ENCODE results near the gene OTUD7B. TPM values are rescaled to one million over a fixed set of nuclear protein-coding genes. Genes with fewer than 3 reads are reported as not detected.

Gene OTUD7B
- total RNA-seq, 1 experiment from 2014 or later, result 23.5 TPM

DNA sequence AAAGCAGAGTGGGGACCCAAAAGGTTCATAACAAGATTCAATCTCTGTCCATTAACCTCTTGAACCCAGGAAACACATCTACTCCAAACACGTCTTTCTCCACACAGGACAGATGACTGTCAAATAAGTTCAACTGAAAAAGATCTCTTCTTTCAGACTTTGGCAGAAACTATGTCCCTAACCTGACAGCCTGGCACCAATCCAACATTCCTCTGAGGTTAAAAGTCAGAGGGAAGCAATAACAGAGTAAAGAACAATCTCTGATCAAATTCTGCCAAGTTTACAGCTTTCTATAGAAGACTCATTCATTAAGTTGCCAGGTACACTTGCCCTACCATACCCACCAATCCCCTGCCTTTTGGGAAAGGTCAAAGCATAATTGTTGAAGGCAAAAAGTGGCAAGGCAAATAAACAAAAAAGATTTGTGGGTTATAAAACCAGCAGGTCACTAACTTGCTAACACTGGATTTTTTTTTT, 31.9 kb downstream of the OTUD7B start:
- no peaks in the 10 kb centered on the region for H3K9me3 ChIP-seq (ENCODE audit: control insufficient read depth, low read depth, low read length)
- peaks cover 3% of the 10 kb centered on the region; the same call in 1 of the 2 replicates for H3K79me2 ChIP-seq (ENCODE audit: insufficient read depth, low read length)
- H2BK5ac ChIP-seq (ENCODE audit: insufficient read length, low read length), result no peak overlapping the region
- no peak overlapping the region for H2BK20ac ChIP-seq (ENCODE audit: low read depth, low read length, poor library complexity, severe bottlenecking)
- no peak overlapping the region for H3K4me2 ChIP-seq (ENCODE audit: insufficient read depth, insufficient read length, low read length)
- H4K5ac ChIP-seq (ENCODE audit: insufficient read length, low read depth, low read length), result no peak overlapping the region
- no peak overlapping the region for H3K23ac ChIP-seq (ENCODE audit: insufficient read length, low read depth, low read length)
- no peak for DNase-seq
- H3K18ac ChIP-seq (ENCODE audit: insufficient read length, low read depth, low read length), result no peak overlapping the region
- H3K79me1 ChIP-seq (ENCODE audit: insufficient read depth, low read depth, low read length, poor library complexity, severe bottlenecking), result peaks cover 3% of the 10 kb centered on the region
- no peak overlapping the region for H4K91ac ChIP-seq (ENCODE audit: insufficient read length, low read depth, low read length)
- no peak overlapping the region for H3K9ac ChIP-seq (ENCODE audit: extremely low read depth, insufficient read length, low read length)
- TF ChIP-seq, protein P1, sequence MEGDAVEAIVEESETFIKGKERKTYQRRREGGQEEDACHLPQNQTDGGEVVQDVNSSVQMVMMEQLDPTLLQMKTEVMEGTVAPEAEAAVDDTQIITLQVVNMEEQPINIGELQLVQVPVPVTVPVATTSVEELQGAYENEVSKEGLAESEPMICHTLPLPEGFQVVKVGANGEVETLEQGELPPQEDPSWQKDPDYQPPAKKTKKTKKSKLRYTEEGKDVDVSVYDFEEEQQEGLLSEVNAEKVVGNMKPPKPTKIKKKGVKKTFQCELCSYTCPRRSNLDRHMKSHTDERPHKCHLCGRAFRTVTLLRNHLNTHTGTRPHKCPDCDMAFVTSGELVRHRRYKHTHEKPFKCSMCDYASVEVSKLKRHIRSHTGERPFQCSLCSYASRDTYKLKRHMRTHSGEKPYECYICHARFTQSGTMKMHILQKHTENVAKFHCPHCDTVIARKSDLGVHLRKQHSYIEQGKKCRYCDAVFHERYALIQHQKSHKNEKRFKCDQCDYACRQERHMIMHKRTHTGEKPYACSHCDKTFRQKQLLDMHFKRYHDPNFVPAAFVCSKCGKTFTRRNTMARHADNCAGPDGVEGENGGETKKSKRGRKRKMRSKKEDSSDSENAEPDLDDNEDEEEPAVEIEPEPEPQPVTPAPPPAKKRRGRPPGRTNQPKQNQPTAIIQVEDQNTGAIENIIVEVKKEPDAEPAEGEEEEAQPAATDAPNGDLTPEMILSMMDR (conservative IDR thresholded peaks at IDR 0.05), result no peak
- H3K9me3 Mint-ChIP-seq, result no peaks in the 10 kb centered on the region
- no peak overlapping the region for H3K4me3 Mint-ChIP-seq
- WGBS (ENCODE audit: extremely low coverage, insufficient read length, low lambda C conversion rate), result no CpG with 5 or more reads among the region's 1 CpG
- H3K4me1 ChIP-seq (ENCODE audit: insufficient read depth, low read length), result no peaks in the 10 kb centered on the region
- H3K27ac ChIP-seq (ENCODE audit: insufficient read length, low read depth, low read length), result no peak overlapping the region
- H3K4me1 Mint-ChIP-seq, result peaks cover 2 to 3% of the 10 kb centered on the region in 2 experiments; a peak in 2 of 4 replicates
- no peak overlapping the region for H2AFZ ChIP-seq (ENCODE audit: low read length)
- no peak overlapping the region for H3T11ph ChIP-seq (ENCODE audit: low read length)
- no peak overlapping the region for H3K27ac Mint-ChIP-seq
- no peaks in the 10 kb centered on the region for H4K20me1 ChIP-seq (ENCODE audit: control insufficient read depth, insufficient read depth, insufficient read length)
- H3K27me3 ChIP-seq (ENCODE audit: insufficient read depth, low read length), result no peaks in the 10 kb centered on the region
- no peaks in the 10 kb centered on the region for H3K27me3 Mint-ChIP-seq (ENCODE audit: low read depth)
- H2BK15ac ChIP-seq (ENCODE audit: low read depth, low read length), result no peak overlapping the region
- peaks cover 15 to 27% (median 24%) of the 10 kb centered on the region in 3 experiments for H3K36me3 Mint-ChIP-seq (ENCODE audit: insufficient read depth in 1 of 3, low read depth in 3 of 3)
- H3K23me2 ChIP-seq (ENCODE audit: insufficient read length, low read depth, low read length, poor library complexity, severe bottlenecking), result no peaks in the 10 kb centered on the region
- no peak overlapping the region for H4K8ac ChIP-seq (replicated peaks; ENCODE audit: insufficient read length, low read depth, low read length)
- H2AK5ac ChIP-seq (ENCODE audit: insufficient read length, low read length), result no peak overlapping the region
- H2BK120ac ChIP-seq (ENCODE audit: low read depth, low read length, poor library complexity, severe bottlenecking), result no peak overlapping the region
- H3K14ac ChIP-seq (ENCODE audit: insufficient read depth, low read length), result no peak overlapping the region
- H3K56ac ChIP-seq (ENCODE audit: insufficient read length, low read depth, low read length), result no peak overlapping the region
- H3K4ac ChIP-seq (ENCODE audit: low read depth, low read length), result no peak overlapping the region
- H2BK12ac ChIP-seq (ENCODE audit: insufficient read length, low read depth, low read length), result no peak overlapping the region
